Activated naive CD4-positive, alpha-beta T cell treated with anti-CD3 and anti-CD28 coated beads, Interleukin-2, amount 10 ng/mL, durations not matched to agents 7 days and 5 days (primary cell): ENCODE data around the gene NOTCH4.

Experiments used
- CTCF ChIA-PET: fragments of 350-600 bp; sonication (Branson Sonifier 250); formaldehyde crosslinking; loops from one replicate; lab custom pipeline; 2021; ENCODE audit warnings: antibody characterized with exemption; lab: Charles Lee
- DNase-seq: peaks from one replicate; pipeline ENCODE4 v3.0.0-alpha.2; 2020
- H3K27ac Mint-ChIP-seq: one replicate; pipeline ENCODE4 v1.8.0; 2021; ENCODE audit warnings: mild to moderate bottlenecking, moderate library complexity, mixed read lengths
- H3K27me3 Mint-ChIP-seq: one replicate; pipeline ENCODE4 v1.8.0; 2021; ENCODE audit warnings: mild to moderate bottlenecking, mixed read lengths
- H3K36me3 Mint-ChIP-seq: one replicate; pipeline ENCODE4 v1.8.0; 2021; ENCODE audit warnings: mixed read lengths
- H3K4me1 Mint-ChIP-seq: one replicate; pipeline ENCODE4 v1.8.0; 2021; ENCODE audit warnings: mixed read lengths
- H3K4me3 Mint-ChIP-seq: one replicate; pipeline ENCODE4 v1.8.0; 2021; ENCODE audit warnings: mild to moderate bottlenecking, moderate library complexity, mixed read lengths
- H3K9me3 Mint-ChIP-seq: one replicate; pipeline ENCODE4 v1.8.0; 2021; ENCODE audit warnings: mixed read lengths

Gene NOTCH4

GRCh38 chr6:32240686-32241085 lies 16.8 kb upstream of the NOTCH4 start:
- no peaks in the 10 kb centered on the region for H3K36me3 Mint-ChIP-seq
- CTCF ChIA-PET: interaction anchor here (0.6 to 1.1 kb wide), 4 partner anchors 14 to 45 kb away, joined by 3 to 4 read pairs (median 3); no protein-coding TSS in a partner anchor
- H3K9me3 Mint-ChIP-seq: no peaks in the 10 kb centered on the region
- no peak for DNase-seq
- H3K27me3 Mint-ChIP-seq: peaks cover 27% of the 10 kb centered on the region
- H3K4me3 Mint-ChIP-seq: no peak overlapping the region
- H3K27ac Mint-ChIP-seq: no peak overlapping the region
- H3K4me1 Mint-ChIP-seq: peaks cover 27% of the 10 kb centered on the region

GRCh38 chr6:32239462-32239861 lies 15.6 kb upstream of the NOTCH4 start:
- no peak for DNase-seq
- Mint-ChIP-seq H3K27ac (no peak overlapping the region), H3K36me3 (no peaks in the 10 kb centered on the region), H3K27me3 (peaks cover 20% of the 10 kb centered on the region), H3K4me1 (peaks cover 19% of the 10 kb centered on the region), H3K9me3 (no peaks in the 10 kb centered on the region), H3K4me3 (no peak overlapping the region)
- CTCF ChIA-PET: interaction anchor here (1.0 kb wide), 1 partner anchor 628 kb away, joined by 3 read pairs; no protein-coding TSS in a partner anchor

- DNase-seq: no peak
- no peaks in the 10 kb centered on the region for H3K36me3 Mint-ChIP-seq
- CTCF ChIA-PET: no interaction called here
Measured at GRCh38 chr6:32234934-32235333, 11.1 kb upstream of the NOTCH4 start.

GRCh38 chr6:32226434-32226833 lies 2.6 kb upstream of the NOTCH4 start:
- no peak overlapping the region for H3K27ac Mint-ChIP-seq
- no peaks in the 10 kb centered on the region for H3K4me1 Mint-ChIP-seq
- H3K36me3 Mint-ChIP-seq: no peaks in the 10 kb centered on the region
- peaks cover 14% of the 10 kb centered on the region for H3K27me3 Mint-ChIP-seq
- no peak overlapping the region for H3K4me3 Mint-ChIP-seq
- CTCF ChIA-PET: interaction anchor here (0.6 kb wide), 1 partner anchor 559 kb away, joined by 4 read pairs; no protein-coding TSS in a partner anchor
- H3K9me3 Mint-ChIP-seq: no peaks in the 10 kb centered on the region
- DNase-seq: no peak

More at GRCh38 chr6:32234934-32235333, 11.1 kb upstream of the NOTCH4 start:
- no peaks in the 10 kb centered on the region for H3K4me1 Mint-ChIP-seq
- H3K4me3 Mint-ChIP-seq: no peak overlapping the region
- H3K27me3 Mint-ChIP-seq: no peaks in the 10 kb centered on the region
- H3K9me3 Mint-ChIP-seq: no peaks in the 10 kb centered on the region
- no peak overlapping the region for H3K27ac Mint-ChIP-seq

- Mint-ChIP-seq H3K9me3 (no peaks in the 10 kb centered on the region), H3K36me3 (no peaks in the 10 kb centered on the region), H3K27ac (no peak overlapping the region), H3K4me1 (no peaks in the 10 kb centered on the region), H3K27me3 (peaks cover 14% of the 10 kb centered on the region), H3K4me3 (no peak overlapping the region)
- CTCF ChIA-PET: no interaction called here
- DNase-seq: no peak
Measured at GRCh38 chr6:32224696-32225095, 829 bp upstream of the NOTCH4 start.

GRCh38 chr6:32222333-32223230 lies 1.3 kb downstream of the NOTCH4 start:
- CTCF ChIA-PET: no interaction called here
- H3K36me3 Mint-ChIP-seq: no peaks in the 10 kb centered on the region
- H3K27ac Mint-ChIP-seq: no peak overlapping the region
- no peak for DNase-seq
- H3K9me3 Mint-ChIP-seq: no peaks in the 10 kb centered on the region
- no peaks in the 10 kb centered on the region for H3K4me1 Mint-ChIP-seq
- H3K4me3 Mint-ChIP-seq: no peak overlapping the region
- H3K27me3 Mint-ChIP-seq: peaks cover 19% of the 10 kb centered on the region

GRCh38 chr6:32220021-32220420 lies 3.8 kb downstream of the NOTCH4 start:
- no peaks in the 10 kb centered on the region for H3K36me3 Mint-ChIP-seq
- no peaks in the 10 kb centered on the region for H3K4me1 Mint-ChIP-seq
- H3K4me3 Mint-ChIP-seq: no peak overlapping the region
- H3K9me3 Mint-ChIP-seq: no peaks in the 10 kb centered on the region
- DNase-seq: no peak
- H3K27ac Mint-ChIP-seq: no peak overlapping the region
- CTCF ChIA-PET: no interaction called here
- H3K27me3 Mint-ChIP-seq: peaks cover 22% of the 10 kb centered on the region

- Mint-ChIP-seq H3K27ac (no peak overlapping the region), H3K9me3 (no peaks in the 10 kb centered on the region), H3K36me3 (no peaks in the 10 kb centered on the region), H3K27me3 (peaks cover 17% of the 10 kb centered on the region), H3K4me1 (no peaks in the 10 kb centered on the region), H3K4me3 (no peak overlapping the region)
- DNase-seq: no peak
- CTCF ChIA-PET: no interaction called here
Measured at GRCh38 chr6:32218167-32218566, 5.7 kb downstream of the NOTCH4 start.

- CTCF ChIA-PET: interaction anchor here (1.0 kb wide), 1 partner anchor 21 kb away, joined by 3 read pairs; no protein-coding TSS in a partner anchor
- H3K27ac Mint-ChIP-seq: no peak overlapping the region
- DNase-seq: no peak
- no peaks in the 10 kb centered on the region for H3K36me3 Mint-ChIP-seq
- H3K4me3 Mint-ChIP-seq: no peak overlapping the region
- H3K27me3 Mint-ChIP-seq: peaks cover 21% of the 10 kb centered on the region
- H3K4me1 Mint-ChIP-seq: no peaks in the 10 kb centered on the region
- no peaks in the 10 kb centered on the region for H3K9me3 Mint-ChIP-seq
Measured at GRCh38 chr6:32216998-32217397, 6.9 kb downstream of the NOTCH4 start.

GRCh38 chr6:32216285-32216684 lies 7.6 kb downstream of the NOTCH4 start:
- H3K4me3 Mint-ChIP-seq: no peak overlapping the region
- CTCF ChIA-PET: no interaction called here
- H3K36me3 Mint-ChIP-seq: no peaks in the 10 kb centered on the region
- H3K4me1 Mint-ChIP-seq: no peaks in the 10 kb centered on the region
- peaks cover 21% of the 10 kb centered on the region for H3K27me3 Mint-ChIP-seq
- no peaks in the 10 kb centered on the region for H3K9me3 Mint-ChIP-seq
- no peak for DNase-seq
- no peak overlapping the region for H3K27ac Mint-ChIP-seq

GRCh38 chr6:32215617-32216016 lies 8.2 kb downstream of the NOTCH4 start:
- H3K27me3 Mint-ChIP-seq: peaks cover 21% of the 10 kb centered on the region
- CTCF ChIA-PET: no interaction called here
- no peak overlapping the region for H3K27ac Mint-ChIP-seq
- no peak overlapping the region for H3K4me3 Mint-ChIP-seq
- no peaks in the 10 kb centered on the region for H3K36me3 Mint-ChIP-seq
- no peaks in the 10 kb centered on the region for H3K9me3 Mint-ChIP-seq
- no peaks in the 10 kb centered on the region for H3K4me1 Mint-ChIP-seq
- no peak for DNase-seq

GRCh38 chr6:32214126-32214525 lies 9.7 kb downstream of the NOTCH4 start:
- no peak for DNase-seq
- no peaks in the 10 kb centered on the region for H3K9me3 Mint-ChIP-seq
- CTCF ChIA-PET: no interaction called here
- no peak overlapping the region for H3K4me3 Mint-ChIP-seq
- H3K27me3 Mint-ChIP-seq: peaks cover 21% of the 10 kb centered on the region
- no peak overlapping the region for H3K27ac Mint-ChIP-seq
- no peaks in the 10 kb centered on the region for H3K4me1 Mint-ChIP-seq
- no peaks in the 10 kb centered on the region for H3K36me3 Mint-ChIP-seq

GRCh38 chr6:32213649-32214048 lies 10.2 kb downstream of the NOTCH4 start:
- Mint-ChIP-seq H3K4me3 (no peak overlapping the region), H3K4me1 (no peaks in the 10 kb centered on the region), H3K36me3 (no peaks in the 10 kb centered on the region), H3K27me3 (peaks cover 21% of the 10 kb centered on the region), H3K27ac (no peak overlapping the region), H3K9me3 (no peaks in the 10 kb centered on the region)
- CTCF ChIA-PET: no interaction called here
- no peak for DNase-seq

- H3K36me3 Mint-ChIP-seq: no peaks in the 10 kb centered on the region
- H3K9me3 Mint-ChIP-seq: no peaks in the 10 kb centered on the region
- H3K27ac Mint-ChIP-seq: no peak overlapping the region
- H3K4me3 Mint-ChIP-seq: no peak overlapping the region
- no peaks in the 10 kb centered on the region for H3K4me1 Mint-ChIP-seq
- H3K27me3 Mint-ChIP-seq: peaks cover 29% of the 10 kb centered on the region
- DNase-seq: no peak
- CTCF ChIA-PET: no interaction called here
Measured at GRCh38 chr6:32212076-32212760, 11.6 kb downstream of the NOTCH4 start.
